CD4-positive, alpha-beta T cell treated with Interferon alpha-2 for 1 hour (primary cell): ENCODE measurements around the gene C1orf141.
"Not testable (repeated sequence)": the region's sequence is repeated elsewhere in the genome, so short reads cannot be mapped to it uniquely, and the experiment has no call there.

Source experiments
- DNase-seq, 2 donors: peaks; one replicate each; pipeline ENCODE4 v3.0.0-alpha.2; 2020 to 2022

C1orf141 gene

DNA sequence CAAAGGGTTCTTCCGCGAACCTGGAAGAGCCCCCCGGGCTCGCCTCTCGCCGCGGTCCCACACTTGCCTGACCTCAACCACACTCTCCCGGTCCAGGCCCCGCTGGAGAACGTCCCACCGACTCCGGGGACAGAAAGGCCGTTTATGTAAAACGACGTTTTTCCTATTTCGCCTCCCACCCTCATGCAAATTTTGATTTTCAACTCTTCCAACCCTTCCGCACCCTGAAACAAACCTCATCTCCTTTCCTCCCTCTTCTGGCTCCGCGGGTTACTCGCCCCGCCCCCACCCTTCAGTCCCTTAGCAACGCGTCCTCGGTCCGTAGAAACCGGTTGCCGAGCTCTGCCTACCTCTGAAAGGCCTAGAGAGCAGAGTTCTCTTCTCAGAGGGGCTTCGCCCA, at the start of gene C1orf141:
TSS of gene C1orf141 (minus strand) at position 276 of the 400 bp plus-strand sequence. CDS start 7,730 bp downstream, outside the sequence.
- DNase-seq, result no peak

DNA sequence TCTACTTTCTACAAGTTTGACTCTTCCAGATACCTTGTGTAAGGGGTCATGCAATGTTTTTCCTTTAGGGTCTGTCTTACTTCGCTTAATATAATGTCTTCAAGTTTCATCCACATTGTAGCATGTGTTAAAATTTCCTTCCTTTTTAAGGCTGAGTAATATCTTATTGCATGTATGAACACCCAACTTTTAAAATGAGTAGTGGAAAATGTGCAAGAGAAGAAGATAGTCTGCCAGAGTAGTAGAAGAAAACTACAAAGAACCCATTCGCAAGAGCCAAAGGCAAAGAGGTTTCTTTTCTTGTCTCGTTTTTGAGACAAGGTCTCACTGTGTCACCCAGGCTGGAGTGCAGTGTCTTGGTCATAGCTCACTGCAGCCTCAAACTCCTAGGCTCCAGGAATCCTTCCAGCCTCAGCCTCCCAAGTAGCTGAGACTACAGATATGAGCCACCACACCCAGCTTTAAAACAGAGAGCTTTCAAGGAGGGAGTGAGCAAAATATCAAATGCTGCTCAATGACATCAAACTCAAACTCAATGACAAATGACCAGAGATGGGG, 40.8 kb upstream of the C1orf141 start:
- no peak for DNase-seq

DNA sequence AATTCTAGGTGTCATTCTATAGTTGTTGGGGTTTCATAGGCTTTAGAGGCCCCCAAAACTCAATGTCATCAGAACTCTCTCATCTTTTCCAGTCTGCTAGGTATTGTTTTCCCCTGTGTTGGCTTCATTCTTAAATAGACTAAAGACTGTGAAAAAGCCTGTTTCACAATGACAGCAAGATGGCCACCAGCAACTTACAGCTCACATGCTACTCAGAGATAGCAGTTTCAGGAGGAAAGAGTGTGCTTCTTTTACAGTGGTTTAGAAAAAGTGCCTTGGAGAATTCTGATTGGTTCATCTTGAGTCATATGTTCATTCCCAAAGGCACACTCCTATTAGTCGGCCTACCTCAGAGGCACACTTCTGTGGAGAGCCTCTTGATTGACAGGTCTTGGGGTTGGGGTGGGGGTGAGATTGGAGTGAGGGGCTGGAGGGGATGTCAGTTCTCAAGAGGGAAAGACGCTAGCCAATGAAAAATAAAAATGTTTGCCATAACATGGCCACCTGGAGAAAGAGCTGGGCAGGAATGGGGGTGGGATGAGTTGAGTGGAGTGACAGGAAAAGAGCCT, 40.0 kb upstream of the C1orf141 start:
- DNase-seq, result no peak

DNA sequence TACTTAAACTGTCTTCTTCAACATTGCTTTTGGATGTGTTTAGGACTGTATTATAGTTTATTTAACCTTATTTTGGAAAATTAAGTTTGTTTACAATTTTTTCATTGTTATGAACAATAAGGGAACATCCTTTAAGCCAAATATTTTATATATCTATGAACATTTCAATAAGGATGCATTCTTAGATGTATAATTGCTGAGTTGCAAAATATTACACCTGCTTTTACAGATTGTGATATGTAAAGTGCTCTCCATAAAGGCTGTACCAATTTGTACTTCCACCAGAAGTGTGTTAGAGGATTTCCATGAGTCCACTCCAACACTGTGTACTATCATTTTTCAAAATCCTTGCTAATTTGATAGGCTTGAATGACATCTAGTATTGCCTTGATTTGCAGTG, 39.2 kb upstream of the C1orf141 start:
- no peak for DNase-seq

DNA sequence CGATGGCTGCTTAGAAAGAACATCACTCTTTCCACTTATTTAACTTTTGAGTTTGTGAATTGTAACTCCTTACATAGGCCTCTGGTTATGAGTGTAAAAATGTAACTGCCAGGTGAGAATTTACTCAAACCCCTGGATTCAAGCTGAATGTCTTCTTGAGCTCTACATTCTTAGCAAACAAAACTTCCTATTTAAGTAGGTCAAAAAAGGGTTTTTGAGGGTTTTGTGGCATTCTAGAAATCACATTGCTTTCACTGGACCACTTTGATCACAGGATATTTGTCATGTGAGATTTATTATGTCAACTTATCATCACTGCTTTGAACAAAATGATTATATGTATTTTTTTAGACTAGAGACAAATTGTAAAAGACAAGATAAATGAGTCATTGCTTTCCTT, 37.2 kb upstream of the C1orf141 start:
- DNase-seq, result peak in 1 of 2 donors; percentile 63

DNA sequence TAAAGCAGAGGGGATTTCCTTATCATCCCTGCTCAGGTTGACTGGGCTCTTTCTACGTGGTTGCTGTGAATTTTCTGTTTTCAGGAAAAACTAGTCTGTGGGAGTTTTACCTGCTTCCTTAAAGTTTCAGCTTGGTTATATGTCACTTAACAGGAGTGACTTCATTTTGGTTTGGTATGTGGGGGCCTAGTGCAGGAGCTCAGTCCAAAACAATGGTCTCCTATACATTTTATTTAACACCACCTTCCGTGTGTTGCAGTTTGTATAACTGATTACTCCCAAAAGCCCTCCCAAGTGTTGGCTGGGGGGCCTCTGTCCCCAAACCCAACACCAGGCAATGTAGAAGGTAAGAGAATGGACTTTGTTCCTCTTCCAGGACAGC, 36.8 kb upstream of the C1orf141 start:
- peak in 1 of 2 donors; percentile 10 for DNase-seq

DNA sequence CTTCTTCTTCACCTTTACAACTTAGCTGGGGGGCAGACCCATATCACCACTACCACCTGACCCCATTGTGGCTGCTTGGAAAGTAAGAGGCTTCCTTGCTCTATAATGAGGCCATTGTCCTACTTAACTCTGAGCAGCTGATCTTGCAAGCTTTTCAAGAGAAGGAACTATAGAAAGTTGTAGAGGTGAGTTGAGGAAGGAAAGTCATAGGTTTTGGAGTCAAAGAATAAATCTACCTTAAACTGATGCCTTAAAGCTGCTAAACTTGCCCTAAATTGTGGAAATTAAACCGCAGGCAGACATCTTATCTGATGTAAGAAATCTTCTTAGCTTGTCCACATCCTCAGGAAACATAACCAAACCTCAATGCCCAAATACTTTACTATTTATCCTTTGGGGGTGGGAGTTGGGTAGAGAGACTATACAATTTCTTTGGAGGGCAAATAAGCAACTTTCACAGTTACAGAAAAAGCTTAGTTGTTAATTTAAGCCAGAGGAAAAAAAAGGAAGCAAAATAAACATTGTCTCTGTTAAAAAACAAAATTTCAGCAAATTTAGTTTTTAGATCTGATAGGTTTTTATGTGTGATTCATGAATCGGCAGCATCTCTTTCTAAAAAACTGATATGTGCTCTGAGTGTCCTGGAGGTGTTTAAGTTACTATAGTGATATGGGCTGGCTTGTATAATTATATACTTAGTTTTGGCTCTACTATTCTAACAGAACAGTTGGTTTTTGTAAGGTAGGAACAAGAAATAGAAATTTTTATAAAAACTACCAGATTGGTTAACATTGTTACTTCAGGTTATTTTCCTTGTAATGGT, 36.2 kb upstream of the C1orf141 start:
- peak in 1 of 2 donors; percentile 67 for DNase-seq

DNA sequence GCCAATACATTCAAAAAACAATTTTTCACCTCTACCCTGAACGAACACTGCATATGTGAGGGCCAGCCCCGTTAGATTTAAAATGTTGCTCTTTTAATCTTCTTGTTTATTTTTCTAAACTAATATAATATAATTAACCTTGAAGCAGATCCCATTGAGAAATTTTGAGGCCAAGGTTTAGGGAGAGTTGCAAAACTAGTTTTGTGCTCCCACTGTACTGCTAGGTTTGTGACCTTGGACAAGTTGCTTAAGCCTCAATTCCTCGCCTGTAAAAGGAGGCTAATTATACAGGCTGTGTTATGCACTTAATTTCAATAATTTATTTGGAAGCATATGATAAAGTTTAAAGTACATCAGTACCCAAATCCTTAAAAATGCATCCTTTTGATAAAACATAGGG, 35.2 kb upstream of the C1orf141 start:
- no peak for DNase-seq

DNA sequence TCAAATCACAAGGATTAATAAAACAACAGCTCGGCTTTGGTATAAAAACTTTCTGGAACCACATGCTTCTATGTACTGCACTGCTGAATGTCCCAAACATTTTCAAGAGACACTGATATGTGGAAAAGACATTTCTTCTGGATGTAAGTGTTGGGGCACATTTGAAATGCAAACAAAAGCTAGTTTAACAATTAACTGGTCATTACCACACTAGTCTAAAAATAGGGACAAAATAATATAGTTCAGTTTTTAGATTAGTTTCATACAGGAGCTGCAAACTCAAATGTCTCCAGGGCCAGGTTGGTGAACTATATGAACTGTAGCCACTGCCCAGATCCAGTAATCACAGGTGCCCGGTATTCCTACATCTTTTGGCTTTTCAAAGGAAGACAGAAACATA, 34.7 kb upstream of the C1orf141 start:
- no peak for DNase-seq

DNA sequence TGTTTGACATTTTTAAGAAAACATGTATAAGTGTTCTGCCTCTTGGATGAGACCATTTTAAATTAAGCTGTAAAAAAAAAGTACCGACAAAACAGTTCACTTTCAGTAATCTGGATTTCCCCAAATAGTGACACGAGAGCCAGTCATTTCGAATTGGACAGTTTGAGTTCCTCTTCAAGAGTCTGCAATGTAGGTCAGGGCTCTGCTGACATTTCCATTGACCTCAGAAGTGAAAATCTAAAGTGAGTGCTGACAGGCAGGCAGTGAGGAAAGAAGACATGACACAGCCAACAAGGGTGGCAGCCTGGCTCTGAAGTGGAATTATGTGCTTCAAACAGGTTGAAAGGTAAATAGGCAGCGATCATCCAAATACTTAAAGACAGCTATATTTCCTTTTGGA, 31.4 kb upstream of the C1orf141 start, which contains the start of gene IL23R:
TSS of gene IL23R (plus strand) at position 259 of the 400 bp plus-strand sequence. CDS start 1,667 bp downstream, outside the sequence.
- peak; percentile 20 to 52 for DNase-seq

DNA sequence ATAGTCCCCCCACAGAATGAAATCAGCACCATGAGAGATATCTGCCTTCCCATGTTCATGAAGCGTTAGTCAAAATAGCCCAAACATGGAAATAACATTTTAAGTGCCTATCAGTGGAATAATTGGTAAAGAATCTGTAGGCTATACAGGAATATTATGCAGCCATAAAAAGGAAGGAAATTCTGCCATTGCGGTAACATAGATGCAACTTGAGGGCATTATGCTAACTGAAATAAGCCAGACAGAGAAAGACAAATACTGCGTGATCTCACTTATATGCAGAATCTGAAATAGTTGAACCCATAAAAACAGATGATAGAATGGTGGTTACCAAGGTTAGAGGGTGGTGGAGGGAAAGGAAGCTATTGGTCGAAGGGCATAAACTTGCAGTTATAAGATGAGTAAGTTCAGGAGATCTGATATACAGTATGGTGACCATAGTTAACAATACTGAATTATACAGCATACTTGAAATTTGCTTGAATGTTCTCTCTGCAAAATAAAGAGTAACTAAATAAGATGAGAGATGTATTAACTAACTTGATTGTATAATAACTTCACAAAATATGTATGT, 30.8 kb upstream of the C1orf141 start:
- DNase-seq, result no peak

DNA sequence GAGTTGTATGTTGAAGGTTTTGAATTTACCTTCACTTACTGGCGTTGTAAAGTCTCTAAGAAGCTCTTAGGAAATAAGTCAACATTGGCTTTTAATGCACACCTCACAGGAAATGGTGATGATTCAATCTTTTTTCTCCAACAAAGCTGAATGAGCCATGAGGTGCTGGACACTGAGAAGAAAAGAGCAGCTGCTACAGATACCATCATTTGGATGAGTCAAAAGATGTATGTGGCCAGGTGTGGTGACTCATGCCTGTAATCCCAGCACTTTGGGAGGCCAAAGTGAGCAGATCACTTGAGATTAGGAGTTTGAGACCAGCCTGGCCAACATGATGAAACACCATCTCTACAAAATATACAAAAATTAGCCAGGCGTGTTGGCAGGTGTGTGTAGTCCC, 28.2 kb upstream of the C1orf141 start:
- DNase-seq, result peak in 1 of 2 donors; percentile 9

DNA sequence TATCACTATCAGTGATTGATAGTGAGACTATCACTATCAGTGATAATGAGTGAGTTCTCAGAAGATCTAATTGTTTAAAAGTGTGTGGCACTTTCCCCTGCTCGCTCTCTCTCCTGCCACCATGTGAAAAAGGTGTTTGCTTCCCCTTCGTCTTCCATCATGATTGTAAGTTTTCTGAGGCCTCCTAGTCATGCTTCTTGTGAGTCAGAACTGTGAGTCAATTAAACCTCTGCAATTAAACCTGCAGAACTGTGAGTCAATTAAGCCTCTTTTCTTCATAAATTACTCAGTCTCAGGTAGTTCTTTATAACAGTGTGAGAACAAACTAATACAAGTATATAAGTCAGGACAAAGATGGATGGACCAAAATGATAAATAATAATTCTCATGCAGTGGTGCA, 24.5 kb upstream of the C1orf141 start:
- no peak for DNase-seq

DNA sequence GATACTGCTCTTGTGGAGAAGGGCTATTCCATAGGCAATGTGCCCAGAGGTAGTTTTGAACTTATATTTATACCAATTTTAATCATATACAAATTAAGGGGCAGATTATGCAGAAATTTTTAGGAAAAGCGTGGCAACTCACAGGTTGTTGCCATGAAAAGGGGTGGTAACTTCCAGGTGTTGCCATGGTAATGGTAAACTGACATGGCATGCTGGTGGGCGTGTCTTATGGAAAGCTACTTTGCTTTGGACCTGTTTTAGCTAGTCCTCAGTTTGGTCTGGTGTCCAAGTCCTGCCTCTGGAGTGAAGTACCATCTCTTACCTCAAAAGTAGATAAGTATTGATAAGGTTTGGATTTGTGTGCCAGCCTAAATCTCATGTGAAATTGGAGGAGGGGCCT, 23.6 kb upstream of the C1orf141 start:
- DNase-seq, result no peak

DNA sequence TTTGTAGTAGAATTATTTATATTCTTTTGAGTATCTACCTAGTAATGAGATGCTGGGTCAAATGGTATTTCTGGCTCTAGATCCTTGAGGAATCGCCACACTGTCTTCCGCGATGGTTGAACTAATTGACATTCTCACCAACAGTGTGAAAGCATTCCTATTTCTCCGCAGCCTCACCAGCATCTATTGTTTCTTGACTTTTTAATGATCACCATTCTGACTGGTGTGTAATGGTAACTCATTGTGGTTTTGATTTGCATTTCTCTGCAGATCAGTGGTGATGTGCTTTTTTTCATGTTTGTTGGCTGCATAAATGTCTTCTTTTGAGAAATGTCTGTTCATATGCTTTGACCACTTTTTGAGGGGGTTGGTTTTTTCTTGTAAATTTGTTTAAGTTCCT, 16.2 kb upstream of the C1orf141 start:
- DNase-seq, result no peak

DNA sequence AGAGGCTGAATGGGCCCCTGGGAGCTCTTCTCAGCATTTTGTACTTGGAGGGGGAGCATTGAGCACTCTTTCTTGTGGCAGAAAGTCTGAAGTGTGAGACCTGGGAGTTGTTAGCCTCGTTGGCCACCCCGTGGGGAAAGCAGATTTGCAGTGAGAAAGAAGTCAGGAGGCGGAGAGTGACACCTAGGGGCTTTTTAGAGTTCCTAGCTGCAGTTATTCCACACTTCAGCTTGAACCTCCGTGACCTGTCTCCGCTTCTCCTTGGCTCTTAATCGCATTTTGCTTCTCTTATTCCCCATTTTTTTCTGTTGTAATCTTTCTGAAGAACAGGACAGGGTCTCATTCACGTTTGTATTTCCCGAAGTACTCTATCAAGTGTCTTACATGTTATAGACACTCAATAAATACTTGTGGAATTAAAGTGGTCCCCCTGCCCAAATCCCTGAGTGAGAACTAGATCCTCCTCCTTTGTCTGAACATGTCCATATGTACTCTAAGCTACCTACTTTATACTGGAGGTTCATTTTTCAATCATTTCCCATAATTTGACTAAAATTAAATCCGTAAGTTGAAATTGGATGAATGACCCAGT, 14.5 kb upstream of the C1orf141 start:
- peak; percentile 69 to 72 for DNase-seq

DNA sequence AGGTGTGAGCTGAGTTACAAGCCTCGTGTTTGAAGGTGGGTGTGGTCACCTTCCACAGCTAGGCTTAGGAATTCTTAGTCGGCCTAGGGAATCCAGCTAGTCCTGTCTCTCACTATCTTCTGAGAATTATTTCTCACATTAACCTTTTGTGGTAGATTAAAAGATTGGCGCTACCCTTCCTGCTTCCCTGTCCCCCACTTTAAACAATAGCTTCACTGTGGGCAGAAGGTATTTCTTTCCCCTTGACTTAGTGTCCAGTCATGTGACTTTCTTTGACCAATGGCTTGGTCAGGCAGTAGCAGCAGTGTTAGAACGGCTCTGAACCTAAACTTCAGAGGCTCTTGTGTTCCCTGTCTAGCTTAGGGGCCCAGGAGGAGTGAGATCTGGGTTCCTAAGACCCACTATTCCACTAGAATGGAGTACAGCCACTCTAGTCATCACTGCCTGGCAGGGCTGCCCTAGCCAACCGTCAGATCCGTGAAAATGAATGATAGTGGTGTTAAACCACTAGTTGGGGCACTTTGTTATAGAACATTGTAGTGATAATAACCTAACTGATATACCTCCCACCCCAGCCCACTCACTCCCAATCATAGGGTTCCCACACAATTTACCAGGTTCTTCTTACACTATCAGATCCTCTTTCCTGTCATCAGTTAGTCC, 13.9 kb upstream of the C1orf141 start:
- DNase-seq, result no peak

DNA sequence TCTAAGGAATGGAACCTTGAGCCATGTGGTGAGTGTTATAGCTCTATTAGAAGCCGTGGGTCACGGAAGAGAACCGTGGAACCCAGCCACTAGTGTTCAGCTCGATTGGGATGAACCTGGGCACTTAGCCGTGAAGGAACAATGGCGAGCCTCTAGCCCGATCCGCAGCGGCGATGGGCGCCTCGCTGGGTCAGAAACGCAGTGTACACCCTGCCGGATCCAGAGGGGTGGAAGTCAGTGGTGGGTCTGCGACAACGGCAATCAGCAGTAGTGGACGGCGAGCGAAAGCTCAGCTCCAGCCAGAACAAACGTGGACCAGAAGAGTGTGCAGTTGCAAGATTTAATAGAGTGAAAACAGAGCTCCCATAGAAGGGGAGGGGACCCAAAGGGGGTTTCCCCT, 13.2 kb upstream of the C1orf141 start:
- not testable (repeated sequence) for DNase-seq

DNA sequence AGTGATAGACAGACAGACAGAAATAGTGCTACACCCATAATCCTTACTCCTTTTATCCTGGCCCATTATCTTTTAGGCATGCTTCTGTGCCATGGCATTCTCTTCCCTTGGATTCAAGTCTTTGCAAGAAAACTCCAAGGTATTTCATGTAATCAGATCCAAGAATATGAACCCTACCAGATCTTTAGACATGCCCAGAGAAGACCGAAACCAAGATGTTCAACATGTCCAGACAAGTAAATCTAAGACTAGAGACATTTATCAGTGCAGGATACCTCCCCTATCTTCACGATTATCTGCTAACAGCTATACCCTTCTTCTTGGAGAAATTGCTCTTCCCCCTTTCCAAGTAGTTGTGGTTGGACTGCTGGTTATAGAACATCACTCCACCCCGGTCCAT, 11.8 kb upstream of the C1orf141 start:
- DNase-seq, result no peak

DNA sequence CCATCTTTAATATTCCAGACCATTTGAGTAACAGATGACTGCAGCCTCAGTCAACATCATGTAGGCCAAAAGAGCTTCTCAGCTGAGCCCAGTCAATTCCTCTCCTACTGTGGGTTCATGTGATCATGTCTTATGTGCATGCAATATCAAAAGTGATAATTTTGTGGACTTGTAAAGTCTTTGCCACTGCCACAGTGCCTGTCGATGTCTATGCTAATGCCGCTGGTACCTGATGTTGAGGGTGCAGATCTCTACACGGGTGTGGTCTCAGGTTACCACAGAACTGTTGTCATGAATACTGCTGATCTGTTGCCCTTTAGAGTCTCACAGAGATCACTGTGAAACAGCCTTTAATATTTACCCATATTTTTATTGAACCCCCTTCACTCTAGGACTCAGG, 11.3 kb upstream of the C1orf141 start:
- no peak for DNase-seq

DNA sequence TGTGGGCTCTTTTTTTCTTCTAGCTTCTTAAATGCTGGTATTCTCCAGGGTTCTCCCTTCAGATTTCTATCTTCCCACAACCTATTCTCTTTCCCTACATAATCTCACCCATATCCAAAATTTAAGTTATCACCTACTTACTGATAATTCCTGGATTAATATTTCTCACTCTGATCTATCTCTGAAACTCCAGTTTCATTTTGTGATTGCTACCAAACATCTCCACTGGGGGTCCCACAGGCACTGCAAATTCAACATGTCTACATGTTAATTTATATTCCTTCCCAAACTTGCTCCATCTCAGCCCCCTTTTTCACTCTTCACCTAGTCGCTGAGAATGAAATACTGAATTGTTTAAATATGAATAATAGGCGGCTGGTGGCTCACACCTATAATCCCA, 9.9 kb upstream of the C1orf141 start:
- DNase-seq, result peak in 1 of 2 donors; percentile 49

DNA sequence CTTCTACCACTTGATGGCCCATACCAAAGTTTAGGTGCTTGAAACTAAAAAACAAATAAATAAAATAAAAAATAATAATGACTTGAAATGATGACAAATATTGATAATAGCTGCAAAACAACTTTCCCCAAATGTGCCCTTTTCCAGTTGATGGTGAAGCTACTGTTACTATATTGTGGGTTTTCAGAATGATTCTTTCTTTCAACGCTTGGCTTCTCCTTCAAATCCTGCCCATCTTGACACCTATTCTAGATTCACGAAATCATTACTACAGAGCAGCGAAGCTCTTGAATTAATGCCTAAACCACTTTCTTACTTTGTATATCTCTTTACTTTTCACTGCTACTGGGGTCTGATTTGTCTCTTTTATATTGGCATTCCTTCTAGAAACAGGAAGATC, 9.2 kb upstream of the C1orf141 start:
- DNase-seq, result no peak

DNA sequence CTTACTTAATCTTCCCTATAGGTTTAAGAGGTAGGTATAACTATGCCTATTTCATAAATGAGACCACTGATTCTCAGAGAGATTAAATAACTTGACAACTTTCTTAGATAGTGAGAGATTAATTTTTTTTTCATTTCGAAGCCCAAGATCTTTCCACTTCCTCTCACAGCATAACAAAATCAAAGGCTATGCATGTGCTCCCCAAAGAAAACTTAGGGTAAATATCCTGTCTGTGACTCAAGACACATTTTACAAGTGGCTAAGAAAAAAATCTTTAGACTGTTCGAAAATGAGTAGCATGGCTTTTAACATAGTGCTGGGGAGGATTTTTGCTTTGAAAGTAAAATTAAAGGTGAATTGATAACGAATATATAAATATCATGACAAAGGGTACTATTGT, 8.2 kb upstream of the C1orf141 start:
- DNase-seq, result peak in 1 of 2 donors; percentile 15
